Mammary epithelial cell (primary cell): Measurements from ENCODE around the gene SLC11A1.

Experiments used
- EZH2 ChIP-seq: IDR thresholded peaks from 2 replicates; pipeline ENCODE4 v1.6.1; 2012; ENCODE audit warnings: low read length, inconsistent platforms, borderline replicate concordance
- TF ChIP-seq, protein P1 (sequence below), 2 donors: IDR thresholded peaks in 1 of 2; conservative IDR thresholded peaks in 1 of 2; 2 replicates each; pipeline ENCODE4 v1.5.1; 2011 to 2012; ENCODE audit warnings: inconsistent platforms in 2 of 2, low read length in 2 of 2, mild to moderate bottlenecking in 2 of 2, control low read depth in 1 of 2, low read depth in 1 of 2; ENCODE audit not compliant: insufficient read depth in 1 of 2; ENCODE audit errors: extremely low read depth in 1 of 2

DNA sequence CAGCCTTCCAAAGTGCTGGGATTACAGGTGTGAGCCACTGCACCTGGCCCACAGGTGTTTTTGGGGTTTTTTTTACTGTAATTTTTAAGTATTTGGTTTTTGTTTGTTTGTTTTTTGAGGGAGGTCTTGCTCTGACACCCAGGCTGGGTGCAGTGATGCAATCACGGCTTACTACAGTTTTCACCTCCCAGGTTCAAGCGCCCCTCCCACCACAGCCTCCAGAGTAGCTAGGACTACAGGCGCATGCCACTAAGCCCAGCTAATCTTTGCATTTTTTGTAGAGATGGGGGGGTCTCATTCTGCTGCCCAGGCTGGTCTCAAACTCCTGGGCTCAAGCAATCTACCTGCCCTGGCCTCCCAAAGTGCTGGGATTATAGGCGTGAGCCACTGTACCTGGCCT is 7.3 kb upstream of the SLC11A1 start:
- TF ChIP-seq, protein P1, sequence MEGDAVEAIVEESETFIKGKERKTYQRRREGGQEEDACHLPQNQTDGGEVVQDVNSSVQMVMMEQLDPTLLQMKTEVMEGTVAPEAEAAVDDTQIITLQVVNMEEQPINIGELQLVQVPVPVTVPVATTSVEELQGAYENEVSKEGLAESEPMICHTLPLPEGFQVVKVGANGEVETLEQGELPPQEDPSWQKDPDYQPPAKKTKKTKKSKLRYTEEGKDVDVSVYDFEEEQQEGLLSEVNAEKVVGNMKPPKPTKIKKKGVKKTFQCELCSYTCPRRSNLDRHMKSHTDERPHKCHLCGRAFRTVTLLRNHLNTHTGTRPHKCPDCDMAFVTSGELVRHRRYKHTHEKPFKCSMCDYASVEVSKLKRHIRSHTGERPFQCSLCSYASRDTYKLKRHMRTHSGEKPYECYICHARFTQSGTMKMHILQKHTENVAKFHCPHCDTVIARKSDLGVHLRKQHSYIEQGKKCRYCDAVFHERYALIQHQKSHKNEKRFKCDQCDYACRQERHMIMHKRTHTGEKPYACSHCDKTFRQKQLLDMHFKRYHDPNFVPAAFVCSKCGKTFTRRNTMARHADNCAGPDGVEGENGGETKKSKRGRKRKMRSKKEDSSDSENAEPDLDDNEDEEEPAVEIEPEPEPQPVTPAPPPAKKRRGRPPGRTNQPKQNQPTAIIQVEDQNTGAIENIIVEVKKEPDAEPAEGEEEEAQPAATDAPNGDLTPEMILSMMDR (conservative IDR thresholded peaks at IDR 0.05 in 1 of 2, IDR thresholded peaks at IDR 0.05 in 1 of 2; ENCODE audit: extremely low read depth in 1 of 2, insufficient read depth in 1 of 2, low read depth in 1 of 2, low read length in 2 of 2), result no peak
- no peak for TF ChIP-seq EZH2
